GOT3 (cell line): Measurements from ENCODE around the gene PAPPA.

Experiments used
- DNase-seq: peaks from one replicate; lab custom pipeline; 2025; ENCODE audit warnings: mixed read lengths; lab: John Stamatoyannopoulos, UW

PAPPA gene

GRCh38 chr9:116422119-116422979 is 268.8 kb downstream of the PAPPA start:
- DNase-seq = no peak

- DNase-seq = no peak
Measured at GRCh38 chr9:116423149-116423548, 269.6 kb downstream of the PAPPA start.

- DNase-seq = no peak
Measured at GRCh38 chr9:116425244-116425643, 271.7 kb downstream of the PAPPA start.

GRCh38 chr9:116430849-116431248 is 277.3 kb downstream of the PAPPA start:
- DNase-seq = no peak

GRCh38 chr9:116432051-116432450 is 278.5 kb downstream of the PAPPA start:
- no peak for DNase-seq

GRCh38 chr9:116434314-116434713 is 280.7 kb downstream of the PAPPA start:
- DNase-seq = no peak

GRCh38 chr9:116435706-116436105 is 282.1 kb downstream of the PAPPA start:
- no peak for DNase-seq

- no peak for DNase-seq
Measured at GRCh38 chr9:116436121-116436520, 282.5 kb downstream of the PAPPA start.

GRCh38 chr9:116437411-116438370 is 284.1 kb downstream of the PAPPA start:
- no peak for DNase-seq

GRCh38 chr9:116442528-116442927 is 288.9 kb downstream of the PAPPA start:
- DNase-seq = no peak

- DNase-seq = no peak
Measured at GRCh38 chr9:116447934-116448333, 294.3 kb downstream of the PAPPA start.

GRCh38 chr9:116448431-116448830 is 294.8 kb downstream of the PAPPA start:
- no peak for DNase-seq

- no peak for DNase-seq
Measured at GRCh38 chr9:116449949-116450348, 296.4 kb downstream of the PAPPA start.

GRCh38 chr9:116450378-116451139 is 297.0 kb downstream of the PAPPA start:
- DNase-seq = no peak

GRCh38 chr9:116451500-116452115 is 298.0 kb downstream of the PAPPA start:
- no peak for DNase-seq
